ENCODE measurements around the gene SLC6A1. TPM values are rescaled to one million over a fixed set of nuclear protein-coding genes. Genes with fewer than 3 reads are reported as not detected.

Gene SLC6A1
- total RNA-seq, 1 experiment from 2014 or later = 0.11 TPM

Other genes with a start within 250 kb of the SLC6A1 start
- gene SLC6A11, start 176.5 kb upstream of the SLC6A1 start, total RNA-seq (2014; rRNA removed; shearing (Covaris generic)) = 0.80 and 1.6 TPM in 2 replicates
- gene HRH1, start 161.7 kb downstream of the SLC6A1 start, total RNA-seq (2014; rRNA removed; shearing (Covaris generic)) = 8.2 and 9.0 TPM in 2 replicates

All from Daoy (cell line).